GM21367 (cell line): ENCODE measurements around the gene CDC5L.
A peak's percentile ranks its signal among the peaks of the same experiment; 100 is the strongest.

ENCODE experiments used
- ATAC-seq: cut with Tn5 transposase; IDR thresholded peaks from one replicate; pipeline ENCODE4 v1.9.1; 2021; ENCODE audit not compliant: unreplicated experiment

Gene CDC5L

DNA sequence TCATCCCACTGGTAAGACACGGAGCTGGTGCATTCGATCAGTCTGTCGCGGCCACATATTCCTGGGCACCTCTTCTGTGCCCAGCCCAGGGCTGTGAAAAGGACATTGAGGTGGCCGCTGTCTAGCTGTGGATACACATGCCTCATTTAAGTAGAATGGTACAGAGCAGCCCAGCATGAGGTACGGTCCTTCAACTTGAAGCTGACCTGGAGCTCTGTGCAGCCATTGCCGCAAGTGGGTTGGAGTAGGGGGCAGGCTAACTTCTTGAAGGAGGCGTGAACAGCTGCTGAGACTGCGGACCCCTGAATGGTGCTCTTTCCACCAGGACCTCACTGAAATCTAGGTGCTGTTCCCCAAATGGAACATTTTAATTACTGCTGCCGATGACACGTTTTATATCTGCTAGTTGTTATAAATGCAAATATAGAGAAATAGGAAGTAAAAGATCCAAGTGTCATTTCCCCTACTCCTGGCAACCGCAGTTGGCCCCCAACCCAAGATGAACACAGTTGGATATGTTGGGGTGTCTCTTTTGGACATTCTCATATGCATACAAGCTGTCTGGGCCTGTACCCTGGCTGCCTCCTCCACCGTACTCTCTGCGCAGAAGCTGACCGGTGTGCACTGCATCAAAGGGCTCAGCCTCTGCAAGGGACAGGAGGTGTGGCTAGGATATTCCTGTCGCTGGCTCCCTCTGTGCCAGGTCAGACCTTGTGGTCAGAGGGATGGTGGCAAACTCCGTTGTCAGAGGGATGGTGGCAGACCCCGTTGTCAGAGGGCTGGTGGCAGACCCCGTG lies 86.1 kb downstream of the CDC5L start:
- no peak for ATAC-seq

DNA sequence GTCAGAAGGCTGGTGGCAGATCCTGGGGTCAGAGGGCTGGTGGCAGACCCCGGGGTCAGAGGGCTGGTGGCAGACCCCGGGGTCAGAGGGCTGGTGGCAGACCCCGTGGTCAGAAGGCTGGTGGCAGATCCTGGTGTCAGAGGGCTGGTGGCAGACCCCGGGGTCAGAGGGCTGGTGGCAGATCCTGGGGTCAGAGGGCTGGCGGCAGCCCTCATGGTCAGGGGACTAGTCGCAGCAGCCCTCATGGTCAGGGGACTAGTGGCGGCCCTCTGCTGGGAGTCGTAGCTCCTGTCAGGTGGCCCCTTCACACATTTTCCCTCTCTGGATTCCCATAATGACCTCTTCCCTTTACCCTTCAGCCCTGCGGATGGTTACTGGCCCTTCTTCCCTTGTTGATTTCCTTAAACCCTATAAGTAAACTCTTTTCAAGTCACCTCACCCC lies 86.7 kb downstream of the CDC5L start:
- no peak for ATAC-seq

DNA sequence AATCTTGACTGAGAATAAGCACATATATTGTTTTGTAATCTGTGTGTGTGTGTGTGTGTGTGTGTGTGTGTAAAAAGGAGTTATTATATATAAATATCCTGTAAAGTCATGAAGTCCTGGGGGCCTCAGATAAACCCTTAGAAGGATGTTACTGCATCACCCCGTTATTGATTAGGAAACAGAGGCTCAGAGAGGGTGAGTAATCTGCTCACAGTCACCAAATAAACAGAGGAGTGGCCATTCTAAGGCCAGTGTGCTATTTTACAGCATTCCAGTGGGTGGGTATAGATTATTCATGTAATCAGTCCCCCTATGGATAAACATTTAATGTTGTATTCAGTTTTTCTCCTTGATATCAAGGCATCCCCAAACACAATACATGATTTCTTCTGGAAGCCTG lies 87.1 kb downstream of the CDC5L start:
- ATAC-seq, result no peak

DNA sequence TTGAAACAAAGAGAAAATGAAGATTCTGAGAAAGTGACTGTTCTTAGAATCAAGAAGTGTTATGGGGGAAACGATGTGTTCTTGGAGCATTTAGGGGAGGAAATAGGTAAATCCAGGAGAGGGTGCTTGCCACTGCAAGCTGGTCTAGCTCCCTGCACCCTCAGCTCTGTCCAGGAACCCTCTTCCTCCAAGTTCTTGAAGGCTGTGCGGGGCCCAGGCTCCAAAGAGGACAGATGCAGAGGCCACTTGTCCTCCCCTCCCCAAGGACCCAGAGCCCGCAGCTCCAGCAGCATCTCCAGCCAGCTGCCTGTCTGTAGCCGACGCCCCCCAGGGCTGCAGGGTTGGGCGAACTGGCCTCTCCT lies 87.9 kb downstream of the CDC5L start:
- no peak for ATAC-seq

DNA sequence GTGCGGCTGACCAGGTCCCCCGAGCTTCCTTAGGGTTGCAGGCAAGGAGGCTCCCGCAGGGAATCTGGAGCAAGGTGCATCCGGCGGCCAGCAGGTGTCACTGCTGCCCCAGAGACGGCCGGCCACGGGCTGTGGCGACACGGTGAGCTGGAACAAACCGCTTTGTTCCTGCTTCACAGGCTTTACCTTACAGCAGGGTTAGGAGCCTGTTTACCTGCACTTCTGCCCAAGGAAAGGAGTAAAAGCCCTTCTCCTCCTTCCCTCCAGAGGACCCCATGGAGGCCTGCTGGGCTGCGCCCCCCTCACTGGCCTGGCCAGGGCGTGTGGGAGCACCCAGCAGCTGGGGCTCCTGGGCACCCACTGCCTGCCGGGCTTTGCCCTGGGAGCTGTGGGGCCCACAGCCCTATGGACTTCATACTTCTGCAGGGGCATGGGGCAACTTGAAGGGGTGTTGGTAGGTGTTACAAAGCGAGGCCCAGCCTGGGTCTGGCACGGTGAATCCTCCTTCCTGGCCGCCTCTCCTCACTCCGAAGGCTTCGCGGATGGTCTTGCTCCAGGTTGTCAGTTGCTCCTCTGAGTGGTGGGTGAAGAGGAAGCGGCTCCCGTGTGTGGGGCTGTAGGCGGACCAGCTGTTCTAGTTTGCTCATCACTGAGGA lies 88.4 kb downstream of the CDC5L start:
- ATAC-seq, result peak; percentile 66

DNA sequence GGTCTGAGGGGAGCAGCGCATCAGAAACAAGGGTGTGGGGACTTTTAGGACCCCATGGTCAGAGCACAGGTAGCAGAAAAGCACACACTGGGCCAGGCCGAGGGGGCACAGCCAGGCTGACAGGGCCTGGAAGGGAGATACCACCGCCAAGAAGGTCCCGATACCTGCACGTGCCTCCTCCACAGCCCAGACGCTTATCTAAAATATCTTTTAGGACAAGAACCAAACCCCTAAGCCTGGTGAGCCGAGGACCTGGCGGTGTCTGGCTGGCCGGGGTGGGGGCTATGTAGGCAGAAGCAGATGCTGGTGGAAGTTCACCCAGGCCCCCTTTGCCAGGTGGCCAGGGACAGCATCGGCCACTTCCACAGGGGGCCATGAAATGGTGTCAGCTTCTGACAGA lies 89.3 kb downstream of the CDC5L start:
- no peak for ATAC-seq

DNA sequence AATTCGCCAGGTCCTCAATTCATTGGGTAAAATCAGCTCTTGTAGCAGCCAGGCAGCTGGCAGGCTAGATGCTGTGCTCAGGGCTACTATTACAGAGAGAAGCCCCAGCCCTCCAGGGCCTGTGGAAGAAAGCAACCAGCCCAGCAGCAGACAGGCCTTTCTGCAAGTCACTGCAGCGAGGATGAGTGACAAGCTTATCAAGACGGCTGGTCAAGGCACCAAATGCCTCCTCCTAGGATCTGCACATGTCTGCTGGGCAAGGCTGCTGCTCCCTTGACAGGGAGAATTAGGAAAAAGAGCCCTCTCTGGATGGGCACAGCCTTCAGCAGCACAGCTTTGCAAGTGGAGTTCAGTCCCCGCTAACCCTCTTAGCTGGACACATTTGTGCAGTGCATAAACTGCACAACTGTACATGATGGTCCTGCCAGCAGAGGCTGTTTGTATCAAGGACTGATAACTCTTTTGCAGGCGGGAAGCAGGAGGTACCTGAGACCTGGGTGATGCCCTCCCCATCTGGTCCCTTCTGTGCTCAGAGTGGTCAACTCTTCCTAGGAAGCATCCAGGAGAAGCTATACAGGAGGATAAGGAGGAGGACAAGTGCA lies 89.9 kb downstream of the CDC5L start:
- no peak for ATAC-seq

DNA sequence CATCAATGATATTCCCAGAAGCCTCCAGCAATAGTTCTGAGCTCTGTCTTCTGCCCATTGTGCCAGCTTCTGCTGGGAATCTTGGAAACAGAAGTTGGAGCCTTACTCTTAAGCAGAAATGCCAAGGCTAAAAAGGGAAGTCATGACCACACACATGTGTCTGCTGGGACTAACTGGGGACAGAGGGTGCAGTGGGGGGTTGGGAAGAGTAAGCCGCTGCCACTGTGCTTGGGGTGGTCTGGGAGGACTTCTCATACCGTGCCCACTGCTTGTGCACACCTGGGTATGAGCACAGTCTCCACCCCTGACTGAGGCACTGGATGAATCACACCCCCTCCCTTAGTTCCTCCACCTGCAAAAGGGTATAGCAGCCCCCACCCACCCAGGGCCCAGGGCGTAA lies 90.7 kb downstream of the CDC5L start:
- ATAC-seq, result no peak

DNA sequence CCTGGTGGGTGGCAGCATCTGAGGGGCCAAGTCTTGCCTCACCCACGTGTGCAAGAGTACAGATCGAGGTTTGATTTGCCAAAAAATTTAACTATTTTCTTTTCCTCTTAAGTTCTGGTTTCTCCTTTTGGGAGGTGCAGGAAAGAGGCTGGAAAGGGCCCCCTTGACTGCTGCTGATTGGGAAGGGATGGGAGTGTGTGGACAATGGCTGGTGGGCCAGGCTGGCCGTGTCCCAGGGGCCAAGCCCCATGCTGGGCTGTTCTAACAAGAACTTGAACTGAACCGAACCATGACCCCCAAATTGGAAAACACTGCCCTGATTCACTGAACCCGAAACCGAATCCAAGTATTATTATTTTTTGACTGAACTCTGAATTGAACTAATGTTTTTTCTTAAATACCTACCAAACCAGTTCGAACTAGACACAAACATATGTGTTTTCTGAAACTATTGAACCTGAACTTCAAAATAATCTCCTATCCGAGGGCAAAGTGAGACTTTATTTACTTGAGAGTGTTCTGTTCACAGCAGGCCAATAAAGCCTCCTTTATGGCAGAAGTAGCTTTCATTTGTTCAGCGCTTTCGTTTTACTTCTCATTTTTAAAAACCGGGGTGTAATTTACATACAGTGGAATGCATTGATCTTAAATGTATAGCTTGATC lies 91.2 kb downstream of the CDC5L start:
- no peak for ATAC-seq

DNA sequence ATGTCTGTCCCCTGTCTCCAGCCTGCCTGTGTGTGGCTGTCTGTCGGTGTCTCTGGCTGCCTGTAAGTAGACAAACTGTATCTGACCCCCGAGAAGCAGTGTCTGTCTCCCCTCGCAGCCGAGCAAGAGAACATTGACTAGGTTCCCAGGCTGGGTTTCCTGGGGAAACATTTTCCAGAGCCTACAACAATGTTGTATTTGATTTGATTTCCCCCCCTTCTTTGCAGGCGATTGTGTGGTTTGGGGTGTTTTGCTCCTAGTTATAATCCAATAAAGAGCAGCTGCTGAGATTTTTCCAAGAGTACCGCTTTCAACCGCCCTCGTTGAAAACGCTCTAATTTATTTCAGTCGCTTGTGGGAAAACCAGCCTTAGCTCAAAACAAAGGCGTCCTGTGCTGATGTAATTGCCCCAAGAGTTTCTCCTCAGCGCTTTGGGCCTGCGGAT lies 92.6 kb downstream of the CDC5L start:
- no peak for ATAC-seq

DNA sequence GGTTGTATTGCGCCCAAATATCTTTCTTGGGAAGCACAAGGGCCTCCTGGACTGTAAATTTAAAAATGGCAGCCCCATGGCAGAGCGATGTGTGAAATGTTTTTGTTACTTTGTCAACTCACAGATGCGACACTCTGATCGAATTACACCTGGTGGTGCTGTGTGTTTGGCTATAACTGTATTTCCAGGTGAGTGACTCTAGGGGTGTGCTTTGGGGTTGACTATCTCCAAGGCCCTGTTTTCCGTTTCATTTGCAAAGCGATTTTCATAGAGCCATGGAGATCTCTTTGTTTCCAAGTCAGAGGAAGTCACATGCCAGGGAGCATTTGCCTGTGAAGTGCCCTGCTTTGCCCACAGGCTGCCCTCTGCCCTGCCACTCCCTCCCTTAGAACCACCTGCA lies 93.5 kb downstream of the CDC5L start:
- no peak for ATAC-seq

DNA sequence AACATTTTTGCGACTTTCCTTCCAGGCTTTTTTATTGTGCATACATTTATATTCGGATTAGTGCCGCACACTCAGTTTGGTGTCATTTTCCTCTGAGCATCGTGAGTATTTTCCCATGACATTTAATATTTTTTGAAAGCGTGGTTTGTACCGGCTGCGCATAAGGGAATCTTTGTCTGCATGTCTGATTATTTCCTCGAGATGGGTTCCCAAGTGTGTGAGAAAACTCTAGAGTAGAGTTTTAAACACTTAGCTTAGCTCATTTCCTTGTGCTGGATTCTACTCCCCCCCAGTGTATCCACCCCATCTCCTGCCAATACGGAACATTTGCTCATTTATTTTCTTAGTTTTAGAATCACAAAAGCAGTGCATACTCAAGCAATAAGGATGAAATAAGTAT lies 94.3 kb downstream of the CDC5L start:
- ATAC-seq, result no peak

DNA sequence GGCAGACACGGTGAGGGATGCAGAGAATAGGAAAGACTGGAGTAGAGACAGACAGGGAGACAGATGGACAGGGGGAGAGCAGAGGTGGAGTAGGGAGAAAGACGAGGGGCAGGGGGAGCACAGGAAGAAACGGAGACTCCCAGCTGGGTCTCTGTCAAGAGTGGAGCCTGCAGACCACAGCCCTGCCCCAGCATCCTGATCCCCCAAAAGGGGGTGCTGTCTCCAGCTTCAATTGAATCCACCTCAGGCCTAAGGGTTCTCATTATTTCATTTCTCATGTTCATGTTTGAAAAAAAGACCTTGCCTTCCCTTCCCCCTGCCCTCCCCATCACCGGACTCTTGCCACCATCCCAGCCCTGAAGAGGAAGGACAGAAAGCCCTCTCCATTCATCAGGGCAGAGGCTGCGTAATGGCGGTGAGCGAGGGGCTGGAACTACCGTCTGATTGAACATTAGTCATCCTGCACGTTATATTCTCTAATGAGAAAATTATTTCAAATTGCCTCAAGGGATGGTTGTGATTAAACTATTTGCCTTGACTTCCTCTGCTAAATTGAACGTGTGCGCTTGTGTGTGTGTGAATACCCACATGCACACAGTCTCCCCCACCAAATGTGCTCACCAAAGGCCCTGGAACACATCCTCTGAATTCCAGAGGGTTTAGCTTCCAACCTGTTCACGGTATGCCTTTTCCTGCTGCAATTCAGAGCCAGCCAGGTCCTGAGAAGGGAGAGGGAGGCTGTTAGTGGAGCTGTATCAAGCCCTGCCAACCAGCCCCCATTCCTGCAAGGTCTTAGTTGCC lies 98.3 kb downstream of the CDC5L start:
- no peak for ATAC-seq

DNA sequence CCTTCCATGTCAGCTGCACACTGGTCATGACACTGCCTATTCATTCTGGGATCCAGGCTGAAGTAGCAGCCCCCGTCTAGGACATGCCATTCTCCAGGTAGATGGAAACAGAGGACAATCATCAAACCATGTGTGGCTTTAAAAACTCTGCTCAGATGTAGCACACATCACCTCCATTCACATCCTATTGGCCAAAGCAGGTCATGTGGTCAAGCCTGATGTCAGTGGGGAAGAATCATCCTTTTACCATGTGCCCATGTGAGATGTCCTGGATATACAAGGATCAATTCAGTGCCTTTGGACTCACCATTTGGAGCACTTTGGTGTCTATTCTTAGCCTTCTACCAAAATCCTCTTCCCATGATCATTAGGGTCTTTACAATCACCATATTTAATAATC lies 99.5 kb downstream of the CDC5L start:
- ATAC-seq, result no peak

DNA sequence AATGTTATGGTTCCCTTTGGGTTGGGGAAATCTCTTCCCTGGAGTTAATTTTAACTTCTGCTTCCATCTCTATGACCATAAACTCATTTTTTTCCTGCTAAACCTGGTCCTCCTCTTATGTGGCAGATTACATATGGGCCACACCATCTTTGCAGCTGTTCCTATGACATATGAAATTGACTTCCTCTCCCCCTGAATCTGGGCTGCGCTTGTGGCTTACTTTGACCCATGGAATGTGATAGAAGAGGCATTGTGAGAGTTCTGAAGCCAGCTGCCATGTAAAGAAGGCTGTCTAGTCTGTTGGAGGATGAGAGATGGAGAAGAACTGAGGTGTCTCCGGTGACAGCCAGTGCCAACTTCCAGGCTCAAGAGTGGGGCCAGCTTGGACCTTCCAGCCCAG lies 100.1 kb downstream of the CDC5L start:
- no peak for ATAC-seq

DNA sequence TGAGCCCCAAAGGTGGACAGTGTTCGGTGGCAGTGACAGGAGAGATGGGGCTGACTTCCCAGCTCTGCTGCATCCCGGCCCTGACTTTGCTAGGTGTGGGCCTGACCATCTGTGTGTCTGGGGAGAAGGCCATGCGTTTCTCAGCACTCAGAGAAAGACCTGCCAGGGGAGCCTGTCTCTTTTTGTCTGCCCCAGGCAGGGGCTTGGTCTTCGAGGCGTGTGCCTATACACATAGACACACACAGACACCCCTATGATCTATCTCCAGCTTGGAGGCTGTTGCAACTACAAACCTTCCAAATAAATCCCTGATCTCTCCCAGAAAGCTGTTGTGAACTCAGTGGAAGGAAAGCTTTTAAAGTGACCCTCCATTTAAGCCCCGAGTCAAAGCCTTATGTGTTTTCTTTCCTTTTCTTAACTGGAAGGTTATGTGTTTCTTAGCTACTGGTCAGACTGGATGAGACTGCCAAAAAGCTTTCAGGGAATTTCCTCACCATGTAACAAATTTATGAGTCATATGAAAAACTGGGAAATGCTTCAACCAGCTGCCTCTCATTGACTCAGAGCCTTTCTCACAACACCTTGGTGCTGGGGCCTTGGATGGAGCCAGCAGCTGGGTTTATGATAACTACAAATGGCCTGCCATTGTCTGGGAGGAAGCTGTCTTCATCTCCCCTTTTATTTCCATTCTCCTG lies 102.6 kb downstream of the CDC5L start:
- ATAC-seq, result no peak

DNA sequence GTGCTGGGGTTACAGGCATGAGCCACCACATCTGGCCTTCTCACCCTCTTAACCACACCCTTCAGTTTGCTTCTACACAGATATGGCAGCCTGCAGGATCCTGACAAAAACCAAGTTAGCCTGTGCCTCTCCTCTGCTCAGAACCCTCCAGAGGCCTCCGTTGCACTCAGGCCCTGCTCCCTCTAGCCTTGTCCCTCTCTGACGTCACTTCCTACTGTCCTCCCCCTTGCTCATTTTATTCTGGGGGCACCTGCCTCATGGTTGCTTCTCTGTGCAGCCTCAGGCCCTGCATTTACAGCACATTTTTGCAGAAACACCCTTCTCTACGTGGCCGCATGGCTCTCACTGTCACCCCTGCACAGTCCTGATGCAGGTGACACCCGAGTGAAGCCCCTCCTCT lies 105.6 kb downstream of the CDC5L start:
- ATAC-seq, result no peak

DNA sequence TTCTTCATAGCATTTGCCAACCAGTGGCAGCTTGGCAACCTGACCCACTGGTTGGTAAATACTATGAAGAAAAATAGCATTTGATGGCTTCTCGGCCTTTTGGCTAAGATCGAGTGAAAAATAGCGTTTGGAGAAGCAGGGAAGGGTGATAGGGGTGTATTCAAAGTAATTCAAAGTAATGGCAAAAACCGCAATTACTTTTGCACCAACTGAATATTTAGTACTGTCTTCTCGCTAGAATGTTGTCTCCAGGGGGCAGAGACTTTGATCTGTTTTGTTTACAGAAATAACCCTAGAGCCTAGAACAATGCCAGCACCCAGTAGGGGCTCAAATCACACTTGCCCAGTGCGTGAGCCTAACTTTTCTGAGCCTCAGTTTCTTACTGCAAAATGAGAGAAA lies 106.1 kb downstream of the CDC5L start:
- ATAC-seq, result no peak

DNA sequence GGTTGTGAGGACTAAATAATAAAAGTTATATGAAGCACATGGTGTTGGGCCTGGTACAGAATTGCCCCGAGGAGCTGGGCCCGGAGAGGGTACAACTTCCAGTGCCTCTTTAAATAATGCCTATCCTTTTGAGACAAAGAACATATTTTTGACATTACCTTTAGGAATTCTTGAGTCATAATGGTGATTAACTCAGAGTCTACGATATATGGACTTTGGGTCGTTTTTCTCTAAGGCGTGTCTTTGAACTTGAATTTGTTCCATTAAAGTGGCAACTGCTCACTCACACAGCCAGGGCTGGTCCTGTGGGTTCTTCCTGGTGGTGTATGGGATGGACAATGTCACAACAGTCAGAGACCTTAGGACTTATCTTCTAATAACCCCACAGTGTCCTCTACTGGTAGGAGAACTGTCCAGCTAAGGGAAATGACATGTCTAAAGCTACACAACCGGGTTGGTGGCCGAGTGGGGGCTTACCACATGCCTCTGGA lies 106.5 kb downstream of the CDC5L start:
- no peak for ATAC-seq
